ENCODE results near the gene BLTP3B. TPM values are rescaled to one million over a fixed set of nuclear protein-coding genes. Genes with fewer than 3 reads are reported as not detected.

Gene BLTP3B
- total and polyA plus RNA-seq, 11 donors = 3.7 to 22.4 (median 16.2) TPM

DNA sequence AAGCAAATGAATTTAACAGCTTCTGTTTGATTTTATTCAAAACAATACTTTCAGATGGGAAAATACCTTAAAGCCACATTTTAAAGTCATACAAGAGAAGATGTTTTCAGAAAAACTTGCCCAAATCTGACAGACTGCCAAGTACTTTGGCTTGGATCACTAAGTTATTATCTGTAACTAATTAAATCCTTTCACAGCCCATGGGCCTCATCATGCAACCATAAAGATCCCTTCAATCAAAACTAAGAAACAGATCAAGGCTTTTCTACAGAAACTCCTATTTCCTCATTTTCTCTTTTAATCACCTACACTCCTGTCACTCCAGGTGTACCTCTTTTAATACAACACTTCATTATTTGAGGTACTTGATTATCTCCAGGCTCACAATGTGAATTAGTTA lies 28.1 kb downstream of the BLTP3B start:
- H3K27me3 ChIP-seq = no peaks in the 10 kb centered on the region
- TF ChIP-seq, protein P1, sequence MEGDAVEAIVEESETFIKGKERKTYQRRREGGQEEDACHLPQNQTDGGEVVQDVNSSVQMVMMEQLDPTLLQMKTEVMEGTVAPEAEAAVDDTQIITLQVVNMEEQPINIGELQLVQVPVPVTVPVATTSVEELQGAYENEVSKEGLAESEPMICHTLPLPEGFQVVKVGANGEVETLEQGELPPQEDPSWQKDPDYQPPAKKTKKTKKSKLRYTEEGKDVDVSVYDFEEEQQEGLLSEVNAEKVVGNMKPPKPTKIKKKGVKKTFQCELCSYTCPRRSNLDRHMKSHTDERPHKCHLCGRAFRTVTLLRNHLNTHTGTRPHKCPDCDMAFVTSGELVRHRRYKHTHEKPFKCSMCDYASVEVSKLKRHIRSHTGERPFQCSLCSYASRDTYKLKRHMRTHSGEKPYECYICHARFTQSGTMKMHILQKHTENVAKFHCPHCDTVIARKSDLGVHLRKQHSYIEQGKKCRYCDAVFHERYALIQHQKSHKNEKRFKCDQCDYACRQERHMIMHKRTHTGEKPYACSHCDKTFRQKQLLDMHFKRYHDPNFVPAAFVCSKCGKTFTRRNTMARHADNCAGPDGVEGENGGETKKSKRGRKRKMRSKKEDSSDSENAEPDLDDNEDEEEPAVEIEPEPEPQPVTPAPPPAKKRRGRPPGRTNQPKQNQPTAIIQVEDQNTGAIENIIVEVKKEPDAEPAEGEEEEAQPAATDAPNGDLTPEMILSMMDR (IDR thresholded peaks at IDR 0.05) = no peak
- no peak for TF ChIP-seq POLR2A (IDR thresholded peaks at IDR 0.05)
- no peak for DNase-seq
- H3K27ac ChIP-seq = no peak overlapping the region
- no peak for ATAC-seq
- peaks cover 0 to 11% (median 0%) of the 10 kb centered on the region in 12 donors for H3K9me3 ChIP-seq
- H3K4me3 ChIP-seq = no peak overlapping the region
- peaks cover 0 to 10% (median 1%) of the 10 kb centered on the region in 12 donors for H3K4me1 ChIP-seq
- H3K36me3 ChIP-seq = peaks cover 0 to 7% (median 0%) of the 10 kb centered on the region in 9 donors
- intact Hi-C loops (cut with DNase I) = no loop called here

DNA sequence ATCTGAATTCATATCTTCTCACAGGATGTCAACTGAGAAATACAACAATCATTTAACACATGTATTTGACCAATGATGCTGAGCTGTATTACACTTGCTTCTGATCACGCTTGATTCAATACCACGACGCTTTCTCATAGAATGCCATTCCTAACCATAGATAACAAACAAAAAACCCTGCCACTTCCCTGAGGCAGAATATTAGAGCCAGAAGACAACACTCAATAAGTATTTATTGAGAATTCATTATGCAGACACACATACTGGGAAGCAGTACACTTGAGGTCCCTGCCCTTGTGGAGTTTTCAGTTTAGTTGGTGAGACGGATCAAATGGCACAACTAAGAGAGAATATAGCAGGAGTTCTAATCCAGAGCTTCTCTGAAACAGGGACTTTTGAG lies 32.4 kb downstream of the BLTP3B start:
- peaks cover 0 to 9% (median 0%) of the 10 kb centered on the region in 12 donors for H3K4me1 ChIP-seq
- H3K36me3 ChIP-seq = peaks cover 0 to 19% (median 0%) of the 10 kb centered on the region in 9 donors
- no peak overlapping the region for H3K27ac ChIP-seq
- H3K27me3 ChIP-seq = no peaks in the 10 kb centered on the region
- peaks cover 0 to 7% (median 0%) of the 10 kb centered on the region in 12 donors for H3K9me3 ChIP-seq
- H3K4me3 ChIP-seq = no peak overlapping the region
- WGBS, 4 donors = 94 to 98% (median 96%) methylated on average over 4 of the region's 4 CpGs
- intact Hi-C loops (cut with DNase I) = no loop called here
- DNase-seq (no peak), ATAC-seq (no peak)
- TF ChIP-seq POLR2A (IDR thresholded peaks at IDR 0.05) = no peak
- TF ChIP-seq, protein P1 (IDR thresholded peaks at IDR 0.05) = no peak

DNA sequence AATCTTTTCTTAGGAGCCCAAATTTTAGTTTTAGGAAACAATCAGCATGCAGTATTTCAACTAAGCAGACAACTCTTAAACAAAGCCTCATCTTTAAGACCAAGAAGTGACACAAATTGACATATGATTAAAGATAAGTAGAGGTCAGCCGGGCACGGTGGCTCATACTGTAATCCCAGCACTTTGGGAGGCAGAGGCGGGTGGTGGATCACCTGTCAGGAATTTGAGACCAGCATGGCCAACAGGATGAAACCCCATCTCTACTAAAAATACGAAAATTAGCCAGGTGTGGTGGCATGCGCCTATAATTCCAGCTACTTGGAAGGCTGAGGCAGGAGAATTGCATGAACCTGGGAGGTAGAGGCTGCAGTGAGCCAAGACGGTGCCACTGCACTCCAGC lies 35.8 kb downstream of the BLTP3B start:
- DNase-seq (no peak), ATAC-seq (no peak)
- H3K27ac ChIP-seq = no peak overlapping the region
- no peak for TF ChIP-seq POLR2A (IDR thresholded peaks at IDR 0.05)
- H3K9me3 ChIP-seq = peaks cover 0 to 7% (median 0%) of the 10 kb centered on the region in 12 donors
- intact Hi-C loops (cut with DNase I) = no loop called here
- H3K27me3 ChIP-seq = no peaks in the 10 kb centered on the region
- H3K36me3 ChIP-seq = peaks cover 0 to 34% (median 10%) of the 10 kb centered on the region in 9 donors
- 90 to 93% (median 92%) methylated on average over 6 of the region's 6 CpGs for WGBS, 4 donors
- H3K4me3 ChIP-seq = no peak overlapping the region
- no peaks in the 10 kb centered on the region for H3K4me1 ChIP-seq

DNA sequence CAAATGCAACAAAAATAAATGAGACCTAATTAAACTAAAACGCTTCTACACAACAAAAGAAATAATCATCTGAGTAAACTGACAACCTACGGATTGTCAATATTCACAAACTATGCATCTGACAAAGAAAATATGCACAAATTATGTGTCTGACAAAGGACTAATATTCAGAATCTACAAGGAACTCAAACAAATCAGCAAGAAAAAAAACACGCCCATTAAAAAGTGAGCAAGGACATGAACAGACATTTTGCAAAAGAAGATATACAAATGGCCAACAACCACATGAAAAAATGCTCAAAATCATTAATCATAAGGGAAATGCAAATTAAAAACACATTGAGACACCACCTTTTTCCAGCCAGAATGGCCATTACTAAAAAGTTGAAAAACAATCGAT lies 37.0 kb downstream of the BLTP3B start:
- DNase-seq (no peak), ATAC-seq (no peak)
- no peak overlapping the region for H3K4me3 ChIP-seq
- H3K27ac ChIP-seq = no peak overlapping the region
- no peaks in the 10 kb centered on the region for H3K4me1 ChIP-seq
- intact Hi-C loops (cut with DNase I) = no loop called here
- H3K27me3 ChIP-seq = no peaks in the 10 kb centered on the region
- TF ChIP-seq, protein P1 (IDR thresholded peaks at IDR 0.05) = no peak
- TF ChIP-seq POLR2A (IDR thresholded peaks at IDR 0.05) = no peak
- 97 to 99% (median 98%) methylated on average over 4 of the region's 4 CpGs for WGBS, 4 donors
- H3K36me3 ChIP-seq = peaks cover 0 to 46% (median 19%) of the 10 kb centered on the region in 9 donors
- peaks cover 0 to 7% (median 0%) of the 10 kb centered on the region in 12 donors for H3K9me3 ChIP-seq

DNA sequence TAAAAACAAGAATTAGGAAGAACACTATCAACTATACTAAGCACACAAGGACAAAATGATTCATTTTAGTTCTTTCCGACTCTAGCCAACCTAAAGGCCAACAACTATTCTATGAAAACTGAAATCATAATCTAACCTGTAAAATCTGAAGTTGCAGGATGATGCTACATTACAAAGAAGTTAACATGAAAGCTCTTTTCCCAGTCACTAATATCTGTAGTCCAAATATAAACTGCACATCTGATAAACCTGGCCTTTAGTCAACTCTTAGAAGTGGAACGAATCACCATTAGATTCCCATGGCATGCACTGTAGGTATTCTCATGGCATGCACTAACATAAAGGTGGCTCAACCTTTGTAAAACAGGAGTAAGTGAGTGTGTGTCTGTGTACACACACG lies 41.7 kb downstream of the BLTP3B start:
- Histone ChIP-seq H3K4me3 (no peak overlapping the region), H3K4me1 (no peaks in the 10 kb centered on the region), H3K27me3 (no peaks in the 10 kb centered on the region), H3K27ac (no peak overlapping the region), H3K36me3 (peaks cover 0 to 74% (median 43%) of the 10 kb centered on the region in 9 donors), H3K9me3 (no peaks in the 10 kb centered on the region)
- intact Hi-C loops (cut with DNase I) = no loop called here
- no peak for ATAC-seq
- TF ChIP-seq, protein P1 (IDR thresholded peaks at IDR 0.05) = no peak
- no peak for TF ChIP-seq POLR2A (IDR thresholded peaks at IDR 0.05)
- DNase-seq = no peak
- 74 to 81% (median 75%) methylated on average over 3 of the region's 3 CpGs for WGBS, 4 donors
